Stimulated activated naive CD4-positive, alpha-beta T cell (primary cell): ENCODE measurements around the gene WDR59.
"Not testable (repeated sequence)": the region's sequence is repeated elsewhere in the genome, so short reads cannot be mapped to it uniquely, and the experiment has no call there.

Source experiments
- DNase-seq, 6 experiments: peaks; one replicate each; lab custom pipeline; 2025; lab: John Stamatoyannopoulos, UW

The WDR59 gene

GRCh38 chr16:74982256-74982655 lies 2.7 kb downstream of the WDR59 start:
- DNase-seq, result no peak

- DNase-seq, result no peak
Measured at GRCh38 chr16:74975591-74975990, 9.3 kb downstream of the WDR59 start.

GRCh38 chr16:74973304-74973703 lies 11.6 kb downstream of the WDR59 start:
- no peak for DNase-seq

- no peak for DNase-seq
Measured at GRCh38 chr16:74954763-74955162, 30.2 kb downstream of the WDR59 start.

GRCh38 chr16:74951681-74952080 lies 33.2 kb downstream of the WDR59 start:
- DNase-seq, result no peak

GRCh38 chr16:74951206-74951605 lies 33.7 kb downstream of the WDR59 start:
- DNase-seq, result no peak

GRCh38 chr16:74950511-74950910 lies 34.4 kb downstream of the WDR59 start:
- DNase-seq, result no peak

GRCh38 chr16:74949309-74949708 lies 35.6 kb downstream of the WDR59 start:
- DNase-seq, result no peak

GRCh38 chr16:74944466-74944865 lies 40.5 kb downstream of the WDR59 start:
- DNase-seq, result no peak

GRCh38 chr16:74942977-74943918 lies 41.7 kb downstream of the WDR59 start:
- DNase-seq, result no peak

GRCh38 chr16:74942566-74942965 lies 42.4 kb downstream of the WDR59 start:
- DNase-seq, result no peak

GRCh38 chr16:74939688-74940087 lies 45.2 kb downstream of the WDR59 start:
- DNase-seq, result no peak

GRCh38 chr16:74936902-74937560 lies 47.9 kb downstream of the WDR59 start:
- DNase-seq, result no peak

GRCh38 chr16:74931445-74931844 lies 53.5 kb downstream of the WDR59 start:
- DNase-seq, result no peak

- no peak for DNase-seq
Measured at GRCh38 chr16:74929636-74930035, 55.3 kb downstream of the WDR59 start.

GRCh38 chr16:74926805-74927204 lies 58.1 kb downstream of the WDR59 start:
- DNase-seq, result no peak

- DNase-seq, result no peak
Measured at GRCh38 chr16:74923766-74924460, 61.0 kb downstream of the WDR59 start.

- no peak for DNase-seq
Measured at GRCh38 chr16:74922150-74923138, 62.5 kb downstream of the WDR59 start.

- no peak for DNase-seq
Measured at GRCh38 chr16:74921051-74921450, 63.9 kb downstream of the WDR59 start.

- no peak for DNase-seq
Measured at GRCh38 chr16:74909665-74910064, 75.3 kb downstream of the WDR59 start.

GRCh38 chr16:74908759-74909158 lies 76.2 kb downstream of the WDR59 start:
- not testable (repeated sequence) for DNase-seq
